HFF-Myc (cell line): ENCODE measurements around the gene ZNF256.

Experiments used
- DNase-seq: peaks from one replicate; pipeline ENCODE4 v3.0.0-alpha.2; 2011; ENCODE audit warnings: low read depth; ENCODE audit errors: extremely low read depth
- H3K4me3 ChIP-seq: replicated peaks from 2 replicates; pipeline ENCODE4 v1.5.1; 2011; ENCODE audit warnings: low read depth, mild to moderate bottlenecking, control low read depth, low read length
- TF ChIP-seq, protein P1 (sequence below): IDR thresholded peaks from 2 replicates; pipeline ENCODE4 v1.5.1; 2012; ENCODE audit warnings: mild to moderate bottlenecking, low read depth, low read length, control low read depth; ENCODE audit errors: missing control alignments

ZNF256 gene

DNA sequence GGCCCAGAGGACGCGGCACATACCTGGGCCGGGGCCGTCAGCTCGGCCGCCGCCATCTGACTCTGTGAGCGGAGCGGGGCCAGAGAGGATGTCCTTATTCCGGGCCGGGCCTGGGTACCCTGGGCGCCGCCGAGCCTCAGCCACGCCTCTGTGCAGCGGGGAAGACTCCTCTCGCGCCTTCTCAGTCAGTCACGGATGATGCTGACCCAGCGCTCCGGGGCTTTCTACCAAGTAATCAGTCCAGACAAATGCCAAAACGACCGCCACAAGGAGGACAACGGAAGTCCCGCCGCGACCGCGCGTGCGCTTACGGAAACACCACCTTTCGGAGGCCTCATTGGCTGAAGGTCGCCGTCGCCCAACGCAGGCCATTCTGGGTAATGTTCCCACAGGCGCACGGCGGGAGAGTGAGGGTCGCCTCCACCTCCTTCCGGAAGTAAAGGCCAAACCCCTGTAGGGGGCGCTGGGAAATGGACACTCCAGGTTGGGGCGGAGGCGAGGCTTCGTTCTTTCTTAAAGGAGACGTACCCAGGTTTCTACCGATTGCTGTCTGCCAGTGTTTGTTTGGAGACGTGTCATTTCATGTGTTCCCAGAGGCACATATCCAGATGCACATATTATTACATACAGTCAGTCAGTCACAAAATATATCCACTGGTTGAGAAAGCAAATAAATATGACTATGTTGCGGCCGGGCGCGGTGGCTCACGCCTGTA, at the start of gene ZNF256:
TSS of gene ZNF256 (minus strand) at position 288 of the 716 bp plus-strand sequence. CDS start at position 56, 232 bp downstream.
- DNase-seq = peak; percentile 79
- H3K4me3 ChIP-seq = peak within 1 kb of the TSS; percentile 87
- TF ChIP-seq, protein P1, sequence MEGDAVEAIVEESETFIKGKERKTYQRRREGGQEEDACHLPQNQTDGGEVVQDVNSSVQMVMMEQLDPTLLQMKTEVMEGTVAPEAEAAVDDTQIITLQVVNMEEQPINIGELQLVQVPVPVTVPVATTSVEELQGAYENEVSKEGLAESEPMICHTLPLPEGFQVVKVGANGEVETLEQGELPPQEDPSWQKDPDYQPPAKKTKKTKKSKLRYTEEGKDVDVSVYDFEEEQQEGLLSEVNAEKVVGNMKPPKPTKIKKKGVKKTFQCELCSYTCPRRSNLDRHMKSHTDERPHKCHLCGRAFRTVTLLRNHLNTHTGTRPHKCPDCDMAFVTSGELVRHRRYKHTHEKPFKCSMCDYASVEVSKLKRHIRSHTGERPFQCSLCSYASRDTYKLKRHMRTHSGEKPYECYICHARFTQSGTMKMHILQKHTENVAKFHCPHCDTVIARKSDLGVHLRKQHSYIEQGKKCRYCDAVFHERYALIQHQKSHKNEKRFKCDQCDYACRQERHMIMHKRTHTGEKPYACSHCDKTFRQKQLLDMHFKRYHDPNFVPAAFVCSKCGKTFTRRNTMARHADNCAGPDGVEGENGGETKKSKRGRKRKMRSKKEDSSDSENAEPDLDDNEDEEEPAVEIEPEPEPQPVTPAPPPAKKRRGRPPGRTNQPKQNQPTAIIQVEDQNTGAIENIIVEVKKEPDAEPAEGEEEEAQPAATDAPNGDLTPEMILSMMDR = peak; percentile 50

GRCh38 chr19:57992841-57993240, 45.3 kb upstream of the ZNF256 start:
- TF ChIP-seq, protein P1 = no peak

DNA sequence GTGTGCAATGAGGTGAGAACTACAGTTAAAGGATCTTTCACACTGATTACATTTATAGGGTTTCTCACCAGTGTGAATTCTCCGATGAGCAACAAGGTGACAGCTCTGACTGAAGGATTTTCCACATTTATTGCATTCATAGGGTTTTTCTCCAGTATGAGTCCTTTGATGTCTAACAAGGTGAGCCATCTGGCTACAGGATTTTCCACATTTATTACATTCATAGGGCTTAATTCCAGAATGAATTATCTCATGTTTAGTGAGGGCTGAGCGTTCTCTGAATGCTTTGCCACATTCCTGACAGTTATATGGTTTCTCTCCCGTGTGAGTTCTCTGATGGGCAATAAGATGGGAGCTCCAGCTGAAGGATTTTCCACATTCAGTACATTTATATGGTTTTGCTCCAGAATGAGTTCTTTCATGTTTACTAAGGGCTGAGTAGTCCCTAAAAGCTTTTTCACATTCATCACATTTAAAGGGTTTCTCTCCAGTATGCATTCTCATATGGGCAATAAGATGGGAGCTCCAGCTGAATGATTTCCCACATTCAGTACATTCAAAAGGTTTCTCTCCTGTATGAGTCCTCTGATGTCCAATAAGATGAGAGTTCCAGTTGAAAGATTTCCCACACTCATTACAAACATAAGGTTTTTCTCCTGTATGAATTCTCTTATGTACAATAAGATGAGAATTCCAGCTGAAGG, 31.2 kb upstream of the ZNF256 start:
- H3K4me3 ChIP-seq = no peak overlapping the region

More at GRCh38 chr19:57992841-57993240, 45.3 kb upstream of the ZNF256 start:
- H3K4me3 ChIP-seq = no peak overlapping the region
- DNase-seq = no peak

GRCh38 chr19:57974434-57974833, 26.9 kb upstream of the ZNF256 start, which contains the start of gene C19orf18:
Gene C19orf18, minus strand, starts transcription at chr19:57974534. Its CDS starts 102 bp downstream, at chr19:57974432.
- H3K4me3 ChIP-seq = no peak within 1 kb of the TSS
- TF ChIP-seq, protein P1 = no peak
- no peak for DNase-seq

More for the DNA sequence above, 31.2 kb upstream of the ZNF256 start:
- DNase-seq = no peak
- TF ChIP-seq, protein P1 = no peak

GRCh38 chr19:57964761-57965160, 17.3 kb upstream of the ZNF256 start:
- TF ChIP-seq, protein P1 = no peak
- DNase-seq = no peak

DNA sequence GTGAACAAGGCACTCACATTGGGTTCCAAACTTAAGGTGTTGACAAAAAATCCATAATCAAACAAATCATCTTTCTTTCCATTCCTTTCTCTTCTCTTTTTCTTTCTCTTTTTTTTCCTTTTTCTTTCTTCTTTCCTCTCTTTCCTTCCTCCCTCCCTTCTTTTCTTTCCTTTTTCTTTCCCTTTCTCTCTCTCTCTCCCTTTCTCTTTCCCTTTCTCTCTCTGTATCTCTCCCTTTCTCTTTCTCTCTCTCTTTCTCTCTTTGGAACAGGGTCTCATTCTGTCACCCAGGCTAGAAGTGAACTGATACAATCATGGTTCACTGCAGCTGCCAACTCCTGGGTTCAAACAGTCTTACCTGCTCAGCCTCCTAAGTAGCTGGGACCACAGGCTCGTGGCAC, 14.3 kb upstream of the ZNF256 start:
- no peak for DNase-seq
- TF ChIP-seq, protein P1 = no peak
- no peak overlapping the region for H3K4me3 ChIP-seq

More at GRCh38 chr19:57964761-57965160, 17.3 kb upstream of the ZNF256 start:
- no peak overlapping the region for H3K4me3 ChIP-seq
